Measurements from ENCODE around the gene SPC25. TPM values are rescaled to one million over a fixed set of nuclear protein-coding genes. Genes with fewer than 3 reads are reported as not detected.

Gene SPC25
- total RNA-seq, 1 experiment from 2014 or later: 28.6 TPM

- TF ChIP-seq, protein P1, sequence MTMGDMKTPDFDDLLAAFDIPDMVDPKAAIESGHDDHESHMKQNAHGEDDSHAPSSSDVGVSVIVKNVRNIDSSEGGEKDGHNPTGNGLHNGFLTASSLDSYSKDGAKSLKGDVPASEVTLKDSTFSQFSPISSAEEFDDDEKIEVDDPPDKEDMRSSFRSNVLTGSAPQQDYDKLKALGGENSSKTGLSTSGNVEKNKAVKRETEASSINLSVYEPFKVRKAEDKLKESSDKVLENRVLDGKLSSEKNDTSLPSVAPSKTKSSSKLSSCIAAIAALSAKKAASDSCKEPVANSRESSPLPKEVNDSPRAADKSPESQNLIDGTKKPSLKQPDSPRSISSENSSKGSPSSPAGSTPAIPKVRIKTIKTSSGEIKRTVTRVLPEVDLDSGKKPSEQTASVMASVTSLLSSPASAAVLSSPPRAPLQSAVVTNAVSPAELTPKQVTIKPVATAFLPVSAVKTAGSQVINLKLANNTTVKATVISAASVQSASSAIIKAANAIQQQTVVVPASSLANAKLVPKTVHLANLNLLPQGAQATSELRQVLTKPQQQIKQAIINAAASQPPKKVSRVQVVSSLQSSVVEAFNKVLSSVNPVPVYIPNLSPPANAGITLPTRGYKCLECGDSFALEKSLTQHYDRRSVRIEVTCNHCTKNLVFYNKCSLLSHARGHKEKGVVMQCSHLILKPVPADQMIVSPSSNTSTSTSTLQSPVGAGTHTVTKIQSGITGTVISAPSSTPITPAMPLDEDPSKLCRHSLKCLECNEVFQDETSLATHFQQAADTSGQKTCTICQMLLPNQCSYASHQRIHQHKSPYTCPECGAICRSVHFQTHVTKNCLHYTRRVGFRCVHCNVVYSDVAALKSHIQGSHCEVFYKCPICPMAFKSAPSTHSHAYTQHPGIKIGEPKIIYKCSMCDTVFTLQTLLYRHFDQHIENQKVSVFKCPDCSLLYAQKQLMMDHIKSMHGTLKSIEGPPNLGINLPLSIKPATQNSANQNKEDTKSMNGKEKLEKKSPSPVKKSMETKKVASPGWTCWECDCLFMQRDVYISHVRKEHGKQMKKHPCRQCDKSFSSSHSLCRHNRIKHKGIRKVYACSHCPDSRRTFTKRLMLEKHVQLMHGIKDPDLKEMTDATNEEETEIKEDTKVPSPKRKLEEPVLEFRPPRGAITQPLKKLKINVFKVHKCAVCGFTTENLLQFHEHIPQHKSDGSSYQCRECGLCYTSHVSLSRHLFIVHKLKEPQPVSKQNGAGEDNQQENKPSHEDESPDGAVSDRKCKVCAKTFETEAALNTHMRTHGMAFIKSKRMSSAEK (CRISPR knock-in tag; IDR thresholded peaks at IDR 0.05; ENCODE audit: borderline replicate concordance): no peak
Measured at GRCh38 chr2:168830958-168831357, 59.3 kb downstream of the SPC25 start (continued).

DNA sequence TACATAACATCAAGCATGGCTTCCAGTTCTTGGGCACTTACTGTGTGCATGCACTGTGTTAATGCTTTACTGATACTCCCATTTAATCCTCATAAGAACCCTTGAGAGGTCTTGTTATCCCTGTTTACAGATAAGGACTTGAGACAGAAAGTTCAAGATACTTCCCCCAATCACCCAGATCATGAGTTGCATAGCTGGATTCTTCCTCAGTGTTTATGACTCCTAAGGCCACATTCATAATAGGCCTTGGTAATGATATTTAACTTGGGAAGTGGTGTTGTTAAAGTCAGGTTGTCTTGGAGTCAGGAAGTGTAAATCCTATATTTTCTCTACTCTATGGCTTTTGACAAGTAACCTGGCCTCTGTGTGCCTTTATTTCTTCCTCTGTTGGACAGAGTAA, 65.1 kb downstream of the SPC25 start:
- Mint-ChIP-seq H3K4me3 (no peak overlapping the region), H3K36me3 (no peaks in the 10 kb centered on the region), H3K27me3 (ENCODE audit: low read depth) (no peaks in the 10 kb centered on the region), H3K4me1 (peaks cover 2% of the 10 kb centered on the region), H3K27ac (no peak overlapping the region), H3K9me3 (no peaks in the 10 kb centered on the region)
- TF ChIP-seq FOXJ3 (CRISPR knock-in tag; IDR thresholded peaks at IDR 0.05; ENCODE audit: borderline replicate concordance) (no peak), SP1 (CRISPR knock-in tag; conservative IDR thresholded peaks at IDR 0.05) (no peak)
- no peak for ATAC-seq
- POLR2A ChIA-PET: no interaction called here
- DNase-seq (ENCODE audit: low spot score): no peak
- CTCF ChIA-PET: interaction anchor here (1.2 kb wide), 1 partner anchor 25 kb away, joined by 3 read pairs; no protein-coding TSS in a partner anchor

GRCh38 chr2:168821992-168822391, 68.2 kb downstream of the SPC25 start:
- POLR2A ChIA-PET: no interaction called here
- H3K36me3 Mint-ChIP-seq: no peaks in the 10 kb centered on the region
- CTCF ChIA-PET: no interaction called here
- H3K4me1 Mint-ChIP-seq: peaks cover 2% of the 10 kb centered on the region
- H3K27me3 Mint-ChIP-seq (ENCODE audit: low read depth): no peaks in the 10 kb centered on the region
- H3K9me3 Mint-ChIP-seq: no peaks in the 10 kb centered on the region
- ATAC-seq (no peak), DNase-seq (ENCODE audit: low spot score) (no peak)
- TF ChIP-seq MAX (CRISPR knock-in tag; IDR thresholded peaks at IDR 0.05) (no peak), CBFB (CRISPR knock-in tag; IDR thresholded peaks at IDR 0.05; ENCODE audit: low read depth) (no peak), FOXJ3 (CRISPR knock-in tag; IDR thresholded peaks at IDR 0.05; ENCODE audit: borderline replicate concordance) (no peak)
- TF ChIP-seq, protein P2, sequence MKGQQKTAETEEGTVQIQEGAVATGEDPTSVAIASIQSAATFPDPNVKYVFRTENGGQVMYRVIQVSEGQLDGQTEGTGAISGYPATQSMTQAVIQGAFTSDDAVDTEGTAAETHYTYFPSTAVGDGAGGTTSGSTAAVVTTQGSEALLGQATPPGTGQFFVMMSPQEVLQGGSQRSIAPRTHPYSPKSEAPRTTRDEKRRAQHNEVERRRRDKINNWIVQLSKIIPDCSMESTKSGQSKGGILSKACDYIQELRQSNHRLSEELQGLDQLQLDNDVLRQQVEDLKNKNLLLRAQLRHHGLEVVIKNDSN (CRISPR knock-in tag; IDR thresholded peaks at IDR 0.05): no peak
- no peak overlapping the region for H3K4me3 Mint-ChIP-seq
- no peak overlapping the region for H3K27ac Mint-ChIP-seq

DNA sequence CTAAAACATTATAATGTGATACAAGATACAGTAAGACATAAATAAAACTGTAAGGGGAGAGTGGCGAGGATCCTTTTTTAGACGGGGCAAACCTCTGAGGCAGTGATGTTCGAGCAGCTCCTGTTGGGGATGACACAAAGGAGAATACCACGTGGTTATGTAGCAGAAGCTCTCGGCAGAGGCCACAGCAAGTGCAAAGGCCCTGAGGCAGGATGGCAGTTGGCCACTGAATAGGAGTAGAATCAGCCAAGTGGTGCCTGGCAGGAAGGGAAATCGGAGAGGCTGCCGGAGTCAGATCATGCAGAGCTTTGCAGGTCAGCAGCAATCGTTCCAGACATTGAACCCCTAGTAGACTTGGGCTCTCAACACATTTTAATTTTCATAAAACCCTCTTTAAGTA, 68.7 kb downstream of the SPC25 start:
- H3K36me3 Mint-ChIP-seq: no peaks in the 10 kb centered on the region
- ChIA-PET POLR2A (no interaction called here), CTCF (no interaction called here)
- ATAC-seq: no peak
- H3K4me1 Mint-ChIP-seq: peaks cover 2% of the 10 kb centered on the region
- no peaks in the 10 kb centered on the region for H3K27me3 Mint-ChIP-seq (ENCODE audit: low read depth)
- no peak overlapping the region for H3K4me3 Mint-ChIP-seq
- H3K9me3 Mint-ChIP-seq: no peaks in the 10 kb centered on the region
- no peak overlapping the region for H3K27ac Mint-ChIP-seq
- DNase-seq (ENCODE audit: low spot score): no peak
- TF ChIP-seq, protein P1 (CRISPR knock-in tag; IDR thresholded peaks at IDR 0.05; ENCODE audit: borderline replicate concordance): no peak
- TF ChIP-seq FOXP1 (CRISPR knock-in tag; IDR thresholded peaks at IDR 0.05; ENCODE audit: borderline replicate concordance) (no peak), MYBL2 (CRISPR knock-in tag; IDR thresholded peaks at IDR 0.05) (no peak), ERG (CRISPR knock-in tag; IDR thresholded peaks at IDR 0.05) (no peak), EMX1 (CRISPR knock-in tag; IDR thresholded peaks at IDR 0.05) (no peak), NR3C1 (CRISPR knock-in tag; conservative IDR thresholded peaks at IDR 0.05; ENCODE audit: low read depth) (no peak), ZBTB43 (CRISPR knock-in tag; IDR thresholded peaks at IDR 0.05) (no peak)
- TF ChIP-seq, protein P3, sequence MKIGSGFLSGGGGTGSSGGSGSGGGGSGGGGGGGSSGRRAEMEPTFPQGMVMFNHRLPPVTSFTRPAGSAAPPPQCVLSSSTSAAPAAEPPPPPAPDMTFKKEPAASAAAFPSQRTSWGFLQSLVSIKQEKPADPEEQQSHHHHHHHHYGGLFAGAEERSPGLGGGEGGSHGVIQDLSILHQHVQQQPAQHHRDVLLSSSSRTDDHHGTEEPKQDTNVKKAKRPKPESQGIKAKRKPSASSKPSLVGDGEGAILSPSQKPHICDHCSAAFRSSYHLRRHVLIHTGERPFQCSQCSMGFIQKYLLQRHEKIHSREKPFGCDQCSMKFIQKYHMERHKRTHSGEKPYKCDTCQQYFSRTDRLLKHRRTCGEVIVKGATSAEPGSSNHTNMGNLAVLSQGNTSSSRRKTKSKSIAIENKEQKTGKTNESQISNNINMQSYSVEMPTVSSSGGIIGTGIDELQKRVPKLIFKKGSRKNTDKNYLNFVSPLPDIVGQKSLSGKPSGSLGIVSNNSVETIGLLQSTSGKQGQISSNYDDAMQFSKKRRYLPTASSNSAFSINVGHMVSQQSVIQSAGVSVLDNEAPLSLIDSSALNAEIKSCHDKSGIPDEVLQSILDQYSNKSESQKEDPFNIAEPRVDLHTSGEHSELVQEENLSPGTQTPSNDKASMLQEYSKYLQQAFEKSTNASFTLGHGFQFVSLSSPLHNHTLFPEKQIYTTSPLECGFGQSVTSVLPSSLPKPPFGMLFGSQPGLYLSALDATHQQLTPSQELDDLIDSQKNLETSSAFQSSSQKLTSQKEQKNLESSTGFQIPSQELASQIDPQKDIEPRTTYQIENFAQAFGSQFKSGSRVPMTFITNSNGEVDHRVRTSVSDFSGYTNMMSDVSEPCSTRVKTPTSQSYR (CRISPR knock-in tag; IDR thresholded peaks at IDR 0.05): no peak
